Neural cell (in vitro differentiated cells): ENCODE measurements around the gene CSF2RB. TPM values are rescaled to one million over a fixed set of nuclear protein-coding genes. Genes with fewer than 3 reads are reported as not detected.

Experiments used
- H2AFZ ChIP-seq: fragments of 200-600, 300-800 bp; sonication (generic), shearing (Covaris generic); 2 replicates; pipeline ENCODE4 v1.6.0; 2014; ENCODE audit warnings: low read depth, mild to moderate bottlenecking, antibody characterized with exemption, low read length, moderate library complexity
- H3F3A ChIP-seq: fragments of 200-600 bp; shearing (Covaris generic); 2 replicates; pipeline ENCODE4 v1.6.1; 2016; ENCODE audit warnings: mild to moderate bottlenecking, moderate library complexity, mixed read lengths, antibody characterized with exemption, low read length; ENCODE audit not compliant: insufficient read depth, poor library complexity, severe bottlenecking
- H3K27ac ChIP-seq: fragments of 200-600, 300-800 bp; sonication (generic), shearing (Covaris generic); 2 replicates; pipeline ENCODE4 v1.5.1; 2014; ENCODE audit warnings: mild to moderate bottlenecking, low read length, moderate library complexity
- H3K27me3 ChIP-seq: fragments of 300-800, 200-600 bp; sonication (generic), shearing (Covaris generic); 2 replicates; pipeline ENCODE4 v1.6.0; 2014; ENCODE audit warnings: mild to moderate bottlenecking, low read depth, low read length, moderate library complexity; ENCODE audit not compliant: insufficient read depth
- H3K36me3 ChIP-seq: fragments of 300-800, 200-600 bp; sonication (generic), shearing (Covaris generic); 2 replicates; pipeline ENCODE4 v1.5.1; 2014; ENCODE audit warnings: mild to moderate bottlenecking, antibody characterized with exemption, low read length, moderate library complexity; ENCODE audit not compliant: insufficient read depth
- H3K4me2 ChIP-seq: fragments of 300-800, 200-600 bp; sonication (generic), shearing (Covaris generic); 2 replicates; pipeline ENCODE4 v1.6.0; 2014; ENCODE audit warnings: mild to moderate bottlenecking, low read length
- H3K4me3 ChIP-seq: fragments of 300-800, 200-600 bp; sonication (generic), shearing (Covaris generic); 2 replicates; pipeline ENCODE4 v1.5.1; 2014; ENCODE audit warnings: mild to moderate bottlenecking, low read length, moderate library complexity
- H3K79me2 ChIP-seq: fragments of 200-600 bp; shearing (Covaris generic); replicated peaks from 2 replicates; pipeline ENCODE4 v1.6.0; 2014; ENCODE audit warnings: mild to moderate bottlenecking, low read length, moderate library complexity; ENCODE audit not compliant: insufficient read depth
- H3K9ac ChIP-seq: fragments of 300-800, 200-600 bp; sonication (generic), shearing (Covaris generic); 2 replicates; pipeline ENCODE4 v1.6.1; 2016; ENCODE audit warnings: mild to moderate bottlenecking, low read length, mixed read lengths
- H3K9me2 ChIP-seq: fragments of 200-600 bp; shearing (Covaris generic); 2 replicates; pipeline ENCODE4 v1.6.1; 2016; ENCODE audit warnings: mild to moderate bottlenecking, low read length, mixed read lengths; ENCODE audit not compliant: insufficient read depth
- H3K9me3 ChIP-seq: fragments of 200-600, 300-800 bp; sonication (generic), shearing (Covaris generic); 2 replicates; pipeline ENCODE4 v1.6.1; 2016; ENCODE audit warnings: mild to moderate bottlenecking, mixed run types, low read length, moderate library complexity, mixed read lengths
- H4K20me1 ChIP-seq: fragments of 200-600 bp; shearing (Covaris generic); 2 replicates; pipeline ENCODE4 v1.6.1; 2016; ENCODE audit warnings: mild to moderate bottlenecking, mixed run types; ENCODE audit not compliant: insufficient read depth
- CTCF ChIP-seq: fragments of 450-650 bp; IDR thresholded peaks from 2 replicates; pipeline ENCODE4 v1.5.1; 2014; ENCODE audit warnings: antibody characterized with exemption, mild to moderate bottlenecking, moderate library complexity; ENCODE audit not compliant: poor library complexity, severe bottlenecking
- EP300 ChIP-seq: fragments of 450-650 bp; conservative IDR thresholded peaks from 2 replicates; pipeline ENCODE4 v1.6.1; 2014; ENCODE audit warnings: antibody characterized with exemption, mild to moderate bottlenecking, moderate library complexity; ENCODE audit not compliant: poor library complexity, severe bottlenecking
- EZH2 ChIP-seq: fragments of 200-600, 300-800 bp; shearing (Covaris generic), sonication (generic); IDR thresholded peaks from 2 replicates; pipeline ENCODE4 v1.6.1; 2014; ENCODE audit warnings: antibody characterized with exemption, low read length, borderline replicate concordance, mild to moderate bottlenecking; ENCODE audit not compliant: insufficient read depth, poor library complexity, severe bottlenecking
- MXI1 ChIP-seq: fragments of 450-650 bp; conservative IDR thresholded peaks from 2 replicates; pipeline ENCODE4 v1.6.1; 2014; ENCODE audit warnings: antibody characterized with exemption, mild to moderate bottlenecking; ENCODE audit not compliant: poor library complexity, severe bottlenecking
- POLR2AphosphoS5 ChIP-seq: IDR thresholded peaks from 2 replicates; pipeline ENCODE4 v1.6.1; 2012
- RAD21 ChIP-seq: fragments of 450-650 bp; conservative IDR thresholded peaks from 2 replicates; pipeline ENCODE4 v1.6.1; 2014; ENCODE audit warnings: antibody characterized with exemption, mild to moderate bottlenecking, moderate library complexity
- REST ChIP-seq: IDR thresholded peaks from 2 replicates; pipeline ENCODE4 v1.6.1; 2012; ENCODE audit warnings: borderline replicate concordance
- SMC3 ChIP-seq: fragments of 450-650 bp; conservative IDR thresholded peaks from 2 replicates; pipeline ENCODE4 v1.6.1; 2014; ENCODE audit warnings: antibody characterized with exemption, mild to moderate bottlenecking, moderate library complexity; ENCODE audit not compliant: poor library complexity
- TAF1 ChIP-seq: IDR thresholded peaks from 2 replicates; pipeline ENCODE4 v1.6.1; 2012; ENCODE audit warnings: low read depth
- polyA plus RNA-seq: library from polyadenylated mRNA; depleted of rRNA; stranded (reverse); fragments of >200 nt; gene quantifications from 2 replicates; pipeline ENCODE4 v1.2.3, GENCODE V29; 2014

The CSF2RB gene
- polyA plus RNA-seq, 1 donor from 2014 or later = not detected

DNA sequence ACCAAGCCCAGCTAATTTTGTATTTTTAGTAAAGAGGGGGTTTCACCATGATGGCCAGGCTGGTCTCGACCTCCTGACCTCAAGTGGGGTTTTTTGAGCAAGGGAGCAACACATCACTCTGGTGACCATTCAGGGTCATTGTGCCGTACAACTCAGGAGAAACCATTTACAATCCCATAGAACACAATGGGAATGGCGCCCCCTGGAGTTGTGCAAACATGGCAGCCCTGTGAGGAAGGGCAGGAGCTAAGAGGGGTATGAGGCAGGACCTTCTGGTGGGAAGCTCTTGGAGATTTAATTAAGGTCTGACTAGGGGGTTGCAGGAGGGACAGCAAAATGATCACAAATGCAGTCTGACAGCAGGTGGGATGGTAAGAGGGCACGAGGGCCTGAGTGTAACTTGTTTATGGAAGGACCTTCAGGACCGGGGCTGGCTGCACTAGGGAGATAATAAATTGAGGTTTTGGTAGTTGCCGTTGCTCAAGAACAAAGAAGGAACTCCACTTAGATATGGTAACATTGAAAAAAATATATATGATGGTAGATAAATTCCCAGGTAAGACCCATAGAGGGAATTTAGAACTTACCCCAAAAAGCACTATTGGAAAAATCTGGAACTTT lies 9.1 kb upstream of the CSF2RB start:
- TF ChIP-seq CTCF = no peak
- no peak for TF ChIP-seq SMC3
- TF ChIP-seq EP300 = no peak
- no peak for TF ChIP-seq MXI1
- no peak for TF ChIP-seq REST
- no peak for TF ChIP-seq POLR2AphosphoS5
- TF ChIP-seq EZH2 = no peak
- TF ChIP-seq TAF1 = no peak
- TF ChIP-seq RAD21 = no peak
- Histone ChIP-seq H3F3A (no peaks in the 10 kb centered on the region), H3K4me3 (no peak overlapping the region), H3K27me3 (no peaks in the 10 kb centered on the region), H3K4me2 (no peak overlapping the region), H3K9me2 (no peaks in the 10 kb centered on the region), H2AFZ (no peak overlapping the region), H3K27ac (no peak overlapping the region), H4K20me1 (no peaks in the 10 kb centered on the region), H3K9ac (no peak overlapping the region), H3K79me2 (no peaks in the 10 kb centered on the region), H3K36me3 (no peaks in the 10 kb centered on the region), H3K9me3 (no peaks in the 10 kb centered on the region)

GRCh38 chr22:36907253-36908195 lies 5.9 kb upstream of the CSF2RB start:
- Histone ChIP-seq H3K9ac (no peak overlapping the region), H2AFZ (no peak overlapping the region), H3K4me2 (no peak overlapping the region), H3K27ac (no peak overlapping the region), H3K9me3 (no peaks in the 10 kb centered on the region), H3F3A (no peaks in the 10 kb centered on the region), H3K79me2 (no peaks in the 10 kb centered on the region), H3K36me3 (no peaks in the 10 kb centered on the region), H4K20me1 (no peaks in the 10 kb centered on the region), H3K27me3 (no peaks in the 10 kb centered on the region), H3K9me2 (no peaks in the 10 kb centered on the region), H3K4me3 (no peak overlapping the region)
- no peak for TF ChIP-seq REST
- no peak for TF ChIP-seq SMC3
- no peak for TF ChIP-seq POLR2AphosphoS5
- TF ChIP-seq TAF1 = no peak
- no peak for TF ChIP-seq MXI1
- no peak for TF ChIP-seq EZH2
- TF ChIP-seq CTCF = no peak
- no peak for TF ChIP-seq EP300
- no peak for TF ChIP-seq RAD21
